ENCODE data around the gene TBC1D2.
A peak's percentile ranks its signal among the peaks of the same experiment; 100 is the strongest.
"Not testable (repeated sequence)": the region's sequence is repeated elsewhere in the genome, so short reads cannot be mapped to it uniquely, and the experiment has no call there.

TBC1D2 gene, protein sequence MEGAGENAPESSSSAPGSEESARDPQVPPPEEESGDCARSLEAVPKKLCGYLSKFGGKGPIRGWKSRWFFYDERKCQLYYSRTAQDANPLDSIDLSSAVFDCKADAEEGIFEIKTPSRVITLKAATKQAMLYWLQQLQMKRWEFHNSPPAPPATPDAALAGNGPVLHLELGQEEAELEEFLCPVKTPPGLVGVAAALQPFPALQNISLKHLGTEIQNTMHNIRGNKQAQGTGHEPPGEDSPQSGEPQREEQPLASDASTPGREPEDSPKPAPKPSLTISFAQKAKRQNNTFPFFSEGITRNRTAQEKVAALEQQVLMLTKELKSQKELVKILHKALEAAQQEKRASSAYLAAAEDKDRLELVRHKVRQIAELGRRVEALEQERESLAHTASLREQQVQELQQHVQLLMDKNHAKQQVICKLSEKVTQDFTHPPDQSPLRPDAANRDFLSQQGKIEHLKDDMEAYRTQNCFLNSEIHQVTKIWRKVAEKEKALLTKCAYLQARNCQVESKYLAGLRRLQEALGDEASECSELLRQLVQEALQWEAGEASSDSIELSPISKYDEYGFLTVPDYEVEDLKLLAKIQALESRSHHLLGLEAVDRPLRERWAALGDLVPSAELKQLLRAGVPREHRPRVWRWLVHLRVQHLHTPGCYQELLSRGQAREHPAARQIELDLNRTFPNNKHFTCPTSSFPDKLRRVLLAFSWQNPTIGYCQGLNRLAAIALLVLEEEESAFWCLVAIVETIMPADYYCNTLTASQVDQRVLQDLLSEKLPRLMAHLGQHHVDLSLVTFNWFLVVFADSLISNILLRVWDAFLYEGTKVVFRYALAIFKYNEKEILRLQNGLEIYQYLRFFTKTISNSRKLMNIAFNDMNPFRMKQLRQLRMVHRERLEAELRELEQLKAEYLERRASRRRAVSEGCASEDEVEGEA

DNA sequence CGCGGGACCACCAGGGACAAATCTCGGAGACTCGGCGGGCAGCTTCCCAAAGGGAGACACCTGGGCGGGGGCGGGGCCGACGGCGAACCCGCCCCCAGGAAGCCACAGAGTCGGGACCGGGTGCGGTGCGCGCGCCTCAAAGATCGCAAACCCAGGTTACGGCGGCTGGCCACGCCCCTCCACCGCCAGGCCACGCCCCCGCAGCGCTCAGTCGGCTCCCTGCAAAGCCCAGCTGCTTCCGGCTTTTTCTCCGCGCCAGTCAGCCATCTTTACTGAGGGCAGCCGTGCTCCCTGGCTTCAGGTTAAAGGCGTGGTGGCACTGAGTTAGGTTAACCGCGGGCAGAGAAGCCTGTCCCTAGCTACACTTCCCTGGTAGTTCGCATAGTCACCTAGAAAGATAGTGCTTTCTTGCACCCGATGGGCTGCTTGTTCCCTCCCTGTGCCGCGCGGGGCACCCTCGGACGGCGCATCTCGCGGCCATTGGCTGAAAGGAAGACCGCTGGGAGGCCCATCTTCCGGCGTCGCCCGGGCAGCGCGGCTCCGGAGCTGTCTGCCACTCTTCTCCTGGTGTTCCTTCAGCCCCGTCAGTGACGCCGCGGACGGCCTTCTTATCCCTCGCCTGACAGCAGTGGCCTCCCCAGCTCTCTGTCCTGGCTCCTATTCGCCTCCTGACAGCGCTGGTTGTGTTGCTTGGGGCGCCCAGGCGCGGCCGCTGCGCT, at the start of gene TBC1D2:
Gene TBC1D2 (minus strand): TSS at position 72 of the 719 bp plus-strand sequence. CDS start 108 bp downstream, outside the sequence.
- DNase-seq, result peak; percentile 70

DNA sequence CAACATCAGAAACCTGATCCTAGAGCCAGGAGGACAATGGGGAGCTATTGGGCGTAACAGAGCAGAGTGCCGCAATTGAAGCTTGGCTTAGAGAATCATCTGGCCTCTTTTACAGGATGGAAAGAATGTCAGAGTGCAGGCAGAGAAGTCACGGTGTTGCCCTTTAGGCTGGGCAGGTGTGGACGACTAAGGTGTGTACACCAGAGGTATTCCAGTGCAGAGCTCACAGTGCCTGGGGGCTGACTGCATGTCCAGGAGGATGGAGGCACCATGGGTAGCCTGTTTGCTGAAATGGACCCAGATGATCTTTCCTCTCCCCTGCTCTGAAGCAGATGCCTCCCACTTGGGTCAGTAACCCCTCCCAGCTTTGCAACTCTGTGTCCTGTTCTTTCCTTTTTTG, 48.9 kb upstream of the TBC1D2 start:
- DNase-seq, result no peak

DNA sequence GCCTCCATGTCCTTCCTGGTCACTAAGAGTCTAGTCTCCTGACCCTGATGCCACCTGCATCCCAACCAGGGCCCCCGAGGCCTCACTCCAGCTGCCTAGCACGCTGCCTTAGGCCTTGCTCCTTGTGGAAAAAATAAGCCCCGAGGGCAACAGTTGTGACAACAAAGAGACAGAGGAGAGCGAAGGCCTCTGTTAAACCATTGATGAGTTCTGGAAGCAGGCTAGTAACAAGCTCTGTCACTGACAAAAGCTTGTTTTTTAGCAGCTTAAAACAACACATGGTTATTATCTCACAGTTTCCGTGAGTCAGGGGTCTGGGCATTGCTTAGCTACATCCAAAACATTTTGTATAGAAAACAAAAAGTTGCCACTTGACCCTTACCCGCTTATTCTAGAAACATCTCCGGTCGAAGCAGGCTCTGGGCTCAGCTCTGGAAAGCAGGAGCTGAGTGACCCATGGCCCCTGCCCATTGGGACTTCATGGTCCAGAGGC, 48.2 kb upstream of the TBC1D2 start:
- DNase-seq, result no peak

DNA sequence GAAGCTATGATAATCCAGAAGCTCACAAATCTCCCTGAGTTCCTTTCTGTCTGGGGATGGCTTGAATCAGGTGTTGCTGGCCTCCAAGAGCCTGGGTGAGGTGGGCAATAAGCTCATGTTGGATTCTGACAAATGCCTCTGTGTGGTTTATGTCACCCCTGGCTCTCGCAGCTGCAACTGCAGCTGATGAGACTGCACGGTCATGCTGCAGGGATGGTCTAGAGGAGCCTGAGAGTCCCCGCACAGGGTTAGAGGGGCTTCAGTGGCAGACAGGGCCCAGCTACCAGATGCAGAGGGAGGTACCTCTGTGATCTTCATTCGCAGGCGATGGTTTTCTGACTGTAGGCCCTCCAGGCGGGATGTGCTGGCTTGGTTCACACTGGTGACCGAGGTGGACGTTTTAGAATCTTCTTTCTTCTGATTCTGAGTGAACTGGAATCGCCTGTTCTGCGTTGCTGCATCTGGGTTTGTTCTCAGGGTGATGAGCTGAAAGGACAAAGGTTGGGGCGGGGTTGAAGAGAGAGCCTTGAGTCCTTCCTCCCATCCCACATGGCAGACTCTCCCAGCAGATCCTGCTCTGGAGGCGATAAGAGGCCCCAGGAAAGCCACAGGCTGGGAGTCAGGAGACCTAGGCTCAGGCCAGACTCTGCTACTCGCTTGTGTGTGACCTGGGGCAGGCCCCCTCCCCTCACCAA, 47.6 kb upstream of the TBC1D2 start:
- no peak for DNase-seq

DNA sequence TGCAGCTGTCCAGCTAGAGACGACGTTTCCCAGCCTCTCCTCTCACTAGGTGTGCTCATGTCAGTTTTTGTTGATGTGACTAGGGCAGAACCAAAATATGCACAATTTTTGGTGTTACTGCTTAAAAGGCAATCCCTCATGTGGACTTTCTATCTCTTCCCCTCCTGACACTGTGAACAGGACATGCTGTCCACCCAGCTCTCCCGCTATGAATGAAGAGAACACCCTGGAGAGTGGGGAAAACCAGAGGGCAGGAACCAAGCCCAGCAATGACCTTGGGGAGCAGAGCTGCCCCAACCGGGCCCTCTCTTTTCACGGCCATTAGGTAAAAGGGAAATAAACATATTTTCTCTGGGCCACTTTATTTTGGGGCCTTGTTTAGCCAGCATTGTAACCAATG, 46.7 kb upstream of the TBC1D2 start:
- no peak for DNase-seq

DNA sequence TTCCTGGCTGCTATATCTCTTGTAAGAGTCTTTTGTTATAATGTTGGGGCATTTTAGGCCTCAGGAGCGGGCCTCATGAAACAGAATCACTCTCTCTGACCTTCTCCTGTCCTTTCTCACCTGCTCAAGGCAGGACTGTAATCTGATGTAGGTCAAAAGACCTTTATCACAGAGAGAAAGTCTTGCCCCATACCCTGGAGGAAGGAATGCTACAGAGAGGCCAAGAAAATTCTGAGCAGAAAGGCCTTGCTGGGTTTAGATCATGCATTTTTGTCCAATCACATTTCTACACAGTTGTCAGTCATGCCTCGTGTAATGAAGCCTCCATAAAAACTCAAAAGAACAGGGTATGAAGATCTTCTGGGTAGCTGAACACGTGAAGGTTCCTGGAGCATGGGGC, 45.2 kb upstream of the TBC1D2 start:
- DNase-seq, result no peak

DNA sequence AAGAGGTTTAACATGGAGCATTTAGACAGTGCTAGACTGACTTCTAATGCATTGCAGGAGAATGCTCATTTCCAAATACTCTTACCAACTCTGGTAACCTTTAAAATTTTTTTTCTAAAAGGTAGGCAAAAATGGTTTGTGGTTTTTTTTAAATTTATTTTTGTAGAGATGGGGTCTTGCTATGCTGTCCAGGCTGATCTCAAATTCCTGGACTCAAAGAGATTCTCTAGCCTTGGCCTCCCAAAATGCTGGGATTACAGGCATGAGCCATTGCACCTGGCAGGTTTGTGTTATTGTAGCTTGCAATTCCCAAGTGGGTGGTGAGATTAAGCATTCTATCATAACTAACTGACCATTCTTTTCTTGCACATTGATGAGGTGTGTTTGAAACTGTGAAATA, 43.0 kb upstream of the TBC1D2 start:
- no peak for DNase-seq

DNA sequence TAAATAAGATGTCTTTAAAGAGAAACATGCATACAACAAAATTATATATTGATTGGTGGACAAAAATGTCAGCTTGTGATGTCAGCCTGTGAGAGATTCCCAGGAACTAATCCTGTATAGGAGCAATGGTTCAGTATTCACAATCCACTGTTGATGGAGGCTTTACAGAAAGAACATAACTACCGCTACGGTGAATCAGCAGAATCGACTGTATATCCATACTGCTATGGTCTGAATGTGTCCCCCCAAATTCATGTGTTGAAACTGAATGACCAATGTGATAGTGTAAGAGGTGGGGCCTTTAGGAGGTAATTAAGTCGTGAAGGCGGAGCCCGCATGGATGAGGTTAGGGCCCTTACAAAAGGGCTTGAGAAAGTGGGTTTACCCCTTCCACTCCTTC, 40.4 kb upstream of the TBC1D2 start:
- no peak for DNase-seq

DNA sequence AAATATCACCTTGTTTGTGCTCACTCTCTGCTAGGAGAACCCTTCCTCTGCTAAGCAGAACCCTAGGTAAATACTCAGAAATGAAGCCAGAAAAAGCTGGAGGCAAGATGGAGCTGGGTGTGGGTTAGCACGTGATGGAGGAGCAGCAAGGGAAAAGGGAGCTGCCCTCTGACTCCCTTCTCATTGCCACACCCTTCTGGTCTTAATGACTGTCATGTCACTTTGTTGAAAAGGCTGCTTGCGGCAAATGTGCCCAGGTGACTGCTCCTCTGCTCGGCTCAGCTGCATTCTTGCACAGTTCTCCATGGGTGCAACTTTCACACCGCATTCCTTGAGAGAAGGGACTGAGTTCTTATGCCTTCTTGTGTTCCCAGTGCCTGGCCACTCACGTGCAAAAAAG, 36.4 kb upstream of the TBC1D2 start:
- DNase-seq, result no peak

DNA sequence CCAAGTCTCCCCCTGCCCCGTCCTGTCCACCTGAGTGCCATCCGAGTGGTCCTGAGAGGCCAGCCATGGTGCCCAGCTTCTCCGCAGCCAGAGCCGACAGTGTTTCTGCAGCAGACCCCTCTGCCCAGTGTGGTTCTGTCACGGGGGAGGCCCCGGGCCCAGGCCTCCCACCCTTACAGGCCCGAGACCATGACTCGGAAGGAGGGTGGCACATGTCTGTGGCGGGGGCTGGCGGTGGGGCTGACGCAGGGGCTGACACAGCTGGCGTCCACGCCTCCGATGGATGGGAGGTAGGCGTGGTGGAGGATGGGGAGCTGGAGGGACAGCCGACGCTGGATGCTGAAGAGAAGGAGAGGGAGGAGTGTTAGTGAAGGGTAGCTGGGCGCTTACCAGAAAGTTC, 35.0 kb upstream of the TBC1D2 start:
- no peak for DNase-seq

DNA sequence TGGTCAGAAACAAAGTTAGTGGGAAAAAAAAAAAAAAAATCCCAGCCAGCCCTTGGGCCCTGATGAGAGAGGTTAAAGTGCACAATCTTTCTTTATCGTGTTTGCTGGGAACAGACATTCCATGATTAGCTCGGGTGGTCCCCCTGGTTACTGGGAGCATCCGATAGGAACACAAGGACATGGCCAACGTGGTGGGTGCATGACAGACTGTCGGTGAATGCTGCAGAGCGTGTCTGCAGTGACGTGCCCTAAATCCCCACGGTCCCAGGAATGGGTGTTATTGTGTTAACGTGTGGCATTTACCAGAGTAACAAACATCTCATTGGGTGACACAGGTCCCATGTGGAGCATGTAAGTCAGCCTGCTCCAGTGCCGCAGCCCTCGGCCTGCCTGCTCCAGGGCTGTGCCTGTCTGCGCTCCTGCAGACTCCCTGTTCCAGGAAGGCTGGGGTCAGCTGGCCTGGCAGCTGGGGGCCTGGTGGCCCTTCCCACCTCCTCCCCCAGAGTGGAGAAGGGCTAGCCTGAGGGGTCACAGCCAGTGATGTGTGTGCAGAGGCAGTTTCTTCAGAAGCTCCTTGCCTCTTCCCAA, 34.3 kb upstream of the TBC1D2 start:
- no peak for DNase-seq

DNA sequence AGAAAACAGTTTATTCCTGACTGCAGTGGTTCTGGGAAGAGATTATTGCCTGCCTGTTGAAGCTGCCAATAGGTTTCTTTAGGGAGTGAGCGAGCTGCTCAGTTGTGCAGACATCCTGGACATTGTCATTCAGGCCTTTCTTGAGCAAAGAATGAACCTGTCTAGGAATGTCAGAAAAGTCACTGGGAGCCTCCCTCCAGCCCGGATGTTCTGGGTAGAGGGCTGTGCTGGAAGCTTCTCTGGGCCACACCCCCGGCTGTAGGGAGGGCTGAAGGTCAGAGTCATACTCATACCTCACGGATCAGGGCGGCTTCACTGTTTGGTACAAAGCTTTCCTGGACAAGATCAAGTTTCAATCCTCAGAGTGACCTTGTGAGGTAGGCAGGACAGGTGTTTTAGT, 33.4 kb upstream of the TBC1D2 start:
- no peak for DNase-seq

DNA sequence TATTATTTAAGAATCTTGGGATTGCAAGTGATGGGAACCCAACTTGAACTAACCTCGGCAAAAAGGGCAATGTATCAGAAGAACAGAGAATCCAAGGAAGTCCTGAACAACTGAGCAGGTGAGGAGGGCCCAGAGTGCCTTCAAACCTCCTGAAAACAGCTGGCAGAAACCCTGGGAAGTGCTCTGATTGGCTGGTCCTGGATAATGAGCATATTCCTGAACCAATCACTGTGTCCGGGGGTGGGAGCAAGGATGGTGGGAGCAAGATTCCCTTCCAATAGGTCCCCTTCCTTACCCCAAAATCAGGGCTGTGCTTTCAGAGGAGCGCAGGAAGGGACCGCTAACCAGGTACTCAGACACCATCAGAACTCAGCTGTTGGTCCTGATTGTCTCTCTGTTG, 31.9 kb upstream of the TBC1D2 start:
- DNase-seq, result no peak

DNA sequence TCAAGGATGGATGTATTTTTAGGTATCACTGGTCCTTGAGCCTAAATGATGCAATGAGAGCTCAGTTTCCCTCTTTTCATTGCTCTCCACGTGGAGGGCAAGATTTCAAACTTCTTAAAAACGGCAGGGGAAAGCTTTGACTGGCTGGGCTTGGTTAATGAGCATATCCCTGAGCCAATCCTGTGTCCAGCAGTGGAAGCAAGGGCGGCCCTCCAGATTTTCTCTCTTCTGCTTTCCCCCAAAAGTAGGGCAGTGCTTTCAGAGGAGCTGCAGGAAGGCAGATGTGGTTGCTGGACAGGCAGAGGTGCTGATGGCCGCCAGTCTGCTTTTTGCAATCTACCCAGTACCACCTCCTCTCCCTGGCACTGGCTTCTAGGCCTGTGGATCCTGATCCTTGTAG, 30.0 kb upstream of the TBC1D2 start:
- no peak for DNase-seq

DNA sequence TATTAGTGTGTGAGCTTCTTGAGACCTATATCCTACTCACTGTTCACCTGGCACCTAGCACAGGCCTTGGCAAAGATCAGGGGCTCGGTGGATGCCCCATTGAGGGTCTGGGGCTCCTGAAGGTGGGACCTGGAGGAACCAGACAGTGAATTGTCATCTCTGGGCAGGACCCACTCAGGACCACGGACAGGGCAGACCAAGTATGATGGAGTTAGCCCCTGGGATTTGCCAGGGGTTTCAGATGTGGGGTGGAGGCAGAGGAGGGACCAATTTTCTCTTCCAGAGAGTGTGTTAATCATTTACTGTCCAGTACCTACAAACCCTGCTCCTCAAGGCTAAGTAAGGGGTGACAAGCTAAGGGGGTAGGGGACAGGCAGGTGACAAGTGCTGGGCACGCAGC, 29.3 kb upstream of the TBC1D2 start:
- DNase-seq, result no peak

DNA sequence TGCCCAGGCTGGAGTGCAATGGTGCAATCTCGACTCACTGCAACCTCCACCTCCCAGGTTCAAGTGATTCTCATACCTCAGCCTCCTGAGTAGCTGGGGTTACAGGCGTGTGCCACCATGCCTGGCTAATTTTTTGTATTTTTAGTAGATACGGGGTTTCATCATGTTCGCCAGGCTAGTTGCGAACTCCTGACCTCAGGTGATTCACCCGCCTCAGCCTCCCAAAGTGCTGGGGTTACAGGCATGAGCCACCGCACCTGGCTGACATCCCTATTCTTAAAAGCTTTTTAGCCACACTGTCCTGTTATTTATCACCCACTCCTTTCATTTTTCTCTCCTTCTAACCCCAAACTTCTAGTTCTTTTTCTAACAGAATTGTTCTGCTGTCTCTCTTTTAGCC, 27.7 kb upstream of the TBC1D2 start:
- not testable (repeated sequence) for DNase-seq

DNA sequence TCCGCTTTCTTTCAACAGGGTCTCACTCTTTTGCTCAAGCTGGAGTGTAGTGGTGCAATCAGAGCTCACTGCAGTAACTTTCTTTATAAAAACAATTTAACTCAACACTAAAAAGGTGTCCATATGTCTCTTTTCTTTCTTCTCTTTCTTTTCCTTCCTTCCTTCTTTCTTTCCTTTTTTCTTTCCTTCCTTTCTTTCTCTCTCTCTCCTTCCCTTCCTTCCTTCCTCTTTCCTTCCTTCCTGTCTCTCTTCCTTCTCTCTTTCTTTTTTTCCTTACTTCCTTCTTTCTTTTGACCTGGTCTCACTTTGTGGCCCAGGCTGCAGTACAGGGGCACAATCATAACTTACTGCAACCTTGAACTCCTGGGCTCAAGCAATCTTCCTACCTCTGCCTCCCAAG, 25.8 kb upstream of the TBC1D2 start:
- DNase-seq, result no peak

DNA sequence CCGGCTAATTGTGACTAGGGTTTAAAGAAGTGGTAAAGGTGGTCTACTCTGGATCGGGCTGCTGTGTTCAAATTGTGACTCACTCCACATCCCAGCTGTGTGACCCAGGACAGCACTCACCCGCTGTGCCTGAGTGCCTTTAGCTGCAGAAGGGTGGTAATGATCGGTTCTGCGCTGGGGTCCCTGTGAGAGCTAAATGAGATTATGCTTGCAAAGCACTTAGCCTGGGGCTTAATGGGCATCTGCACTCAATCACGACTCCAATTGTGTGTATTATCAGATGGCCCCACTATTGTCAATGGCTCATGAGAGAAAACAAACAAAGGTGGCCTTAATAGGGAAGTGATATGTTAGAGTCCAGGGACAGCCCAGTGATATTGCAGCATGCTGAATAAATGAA, 25.1 kb upstream of the TBC1D2 start:
- no peak for DNase-seq

DNA sequence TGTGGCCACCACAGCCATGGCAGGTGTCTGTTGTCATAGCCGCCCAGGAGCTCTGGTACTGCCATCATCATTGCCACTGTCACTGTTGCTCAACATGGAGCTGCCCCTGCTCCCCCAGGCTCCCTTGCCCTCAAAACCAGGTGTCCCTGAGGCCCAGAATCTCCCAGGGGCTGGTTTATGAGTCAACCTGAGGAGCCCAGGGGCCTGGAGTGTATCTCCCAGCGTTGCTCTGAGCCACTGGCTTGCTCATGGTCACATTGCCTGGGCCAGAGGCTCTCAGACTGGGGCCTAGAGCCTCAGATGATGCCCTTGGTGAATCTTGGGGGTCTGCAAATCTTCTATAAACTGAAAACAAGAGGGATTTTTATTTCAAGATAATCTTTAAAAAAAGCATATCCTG, 24.7 kb upstream of the TBC1D2 start:
- no peak for DNase-seq

DNA sequence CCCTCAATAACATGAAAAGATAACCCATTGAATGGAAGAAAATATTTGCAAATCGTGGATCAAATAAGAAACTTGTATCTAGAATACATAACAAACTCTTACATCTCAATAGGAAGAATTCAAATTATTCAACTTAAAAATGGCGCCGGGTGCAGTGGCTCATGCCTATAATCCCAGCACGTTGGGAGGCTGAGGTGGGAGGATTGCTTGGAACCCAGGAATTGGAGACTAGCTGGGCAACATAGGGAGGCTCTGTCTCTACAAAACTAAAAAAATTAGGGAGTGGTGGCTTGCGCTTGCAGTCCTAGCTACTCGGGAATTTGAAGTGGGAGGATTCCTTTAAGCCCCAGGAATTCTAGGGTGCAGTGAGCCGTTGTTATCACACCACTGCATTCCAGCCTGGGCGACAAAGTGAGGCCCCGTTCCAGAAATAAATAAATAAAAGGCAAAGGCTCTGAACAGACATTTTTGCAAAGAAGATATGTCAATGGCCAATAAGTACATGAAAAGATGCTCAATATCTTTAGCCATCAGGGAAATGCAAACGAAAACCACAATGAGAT, 21.5 kb upstream of the TBC1D2 start:
- no peak for DNase-seq

DNA sequence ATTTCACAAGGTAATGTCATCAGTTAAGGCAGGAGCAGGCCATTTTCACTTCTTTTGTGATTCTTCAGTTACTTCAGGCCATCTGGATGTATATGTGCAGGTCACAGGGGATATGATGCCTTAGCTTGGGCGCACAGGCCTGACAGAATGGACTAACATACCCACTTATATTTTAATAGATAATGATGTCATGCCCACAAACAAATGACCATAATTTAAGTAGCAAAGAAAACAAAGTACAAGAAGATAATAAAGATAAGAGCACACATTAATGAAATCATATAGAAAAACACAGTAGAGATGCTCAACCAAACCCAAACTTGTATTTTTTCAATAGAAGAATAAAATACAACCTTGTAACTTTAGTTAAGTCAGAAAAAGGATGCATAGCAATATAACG, 19.7 kb upstream of the TBC1D2 start:
- no peak for DNase-seq

DNA sequence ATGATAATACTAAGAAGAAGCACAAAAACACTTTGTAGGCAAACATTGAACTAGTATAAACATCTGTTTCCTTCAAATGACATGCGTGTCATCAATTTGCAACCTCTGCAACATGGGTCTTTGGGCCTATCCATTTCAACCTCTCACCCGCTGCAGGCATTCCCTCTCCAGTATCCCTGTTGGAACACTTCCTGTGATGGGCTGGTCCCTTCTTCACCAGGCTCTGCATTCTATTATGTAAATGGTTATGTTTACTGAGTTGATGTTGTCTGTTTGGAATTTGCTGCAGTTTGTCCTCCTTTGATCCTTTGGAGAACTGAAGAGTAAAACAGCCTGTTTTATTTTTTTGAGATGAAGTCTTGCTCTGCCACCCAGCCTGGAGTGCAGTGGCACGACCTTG, 16.6 kb upstream of the TBC1D2 start:
- no peak for DNase-seq

All from GOT3 (cell line).